Skeletal muscle tissue (tissue), 4 donors: ENCODE measurements around the gene SH2D3C. TPM values are rescaled to one million over a fixed set of nuclear protein-coding genes. Genes with fewer than 3 reads are reported as not detected.

Source experiments
- H3K27ac ChIP-seq: one replicate; pipeline ENCODE4 v1.7.0; 2013; ENCODE audit warnings: mild to moderate bottlenecking, low read depth, low read length, inconsistent platforms
- H3K27me3 ChIP-seq, 3 donors: one replicate each; pipeline ENCODE4 v1.7.0; 2013; ENCODE audit warnings: low read length in 3 of 3; ENCODE audit not compliant: control insufficient read depth in 3 of 3, insufficient read depth in 3 of 3
- H3K36me3 ChIP-seq, 3 donors: one replicate each; pipeline ENCODE4 v1.7.0; 2013; ENCODE audit warnings: low read length in 3 of 3; ENCODE audit not compliant: control insufficient read depth in 3 of 3, insufficient read depth in 3 of 3
- H3K4me1 ChIP-seq, 3 donors: one replicate each; pipeline ENCODE4 v1.7.0; 2013; ENCODE audit warnings: low read length in 3 of 3, mild to moderate bottlenecking in 3 of 3; ENCODE audit not compliant: control insufficient read depth in 3 of 3, insufficient read depth in 3 of 3
- H3K4me3 ChIP-seq, 3 donors: one replicate each; pipeline ENCODE4 v1.7.0; 2013; ENCODE audit warnings: low read length in 3 of 3
- H3K9ac ChIP-seq, 3 donors: one replicate each; pipeline ENCODE4 v1.7.0; 2013; ENCODE audit warnings: low read length in 3 of 3, mild to moderate bottlenecking in 3 of 3, moderate library complexity in 2 of 3, low read depth in 1 of 3
- H3K9me3 ChIP-seq, 3 donors: one replicate each; pipeline ENCODE4 v1.7.0; 2013; ENCODE audit warnings: low read length in 3 of 3; ENCODE audit not compliant: control insufficient read depth in 3 of 3
- total RNA-seq: library from RNA; depleted of rRNA; stranded (reverse); fragments of >200 nt; gene quantifications from one replicate; pipeline ENCODE4 v1.2.3, GENCODE V29; 2014
- donor health status: Osteomylitis.

SH2D3C gene
- total RNA-seq, 1 donor from 2014 or later: 15.1 TPM

DNA sequence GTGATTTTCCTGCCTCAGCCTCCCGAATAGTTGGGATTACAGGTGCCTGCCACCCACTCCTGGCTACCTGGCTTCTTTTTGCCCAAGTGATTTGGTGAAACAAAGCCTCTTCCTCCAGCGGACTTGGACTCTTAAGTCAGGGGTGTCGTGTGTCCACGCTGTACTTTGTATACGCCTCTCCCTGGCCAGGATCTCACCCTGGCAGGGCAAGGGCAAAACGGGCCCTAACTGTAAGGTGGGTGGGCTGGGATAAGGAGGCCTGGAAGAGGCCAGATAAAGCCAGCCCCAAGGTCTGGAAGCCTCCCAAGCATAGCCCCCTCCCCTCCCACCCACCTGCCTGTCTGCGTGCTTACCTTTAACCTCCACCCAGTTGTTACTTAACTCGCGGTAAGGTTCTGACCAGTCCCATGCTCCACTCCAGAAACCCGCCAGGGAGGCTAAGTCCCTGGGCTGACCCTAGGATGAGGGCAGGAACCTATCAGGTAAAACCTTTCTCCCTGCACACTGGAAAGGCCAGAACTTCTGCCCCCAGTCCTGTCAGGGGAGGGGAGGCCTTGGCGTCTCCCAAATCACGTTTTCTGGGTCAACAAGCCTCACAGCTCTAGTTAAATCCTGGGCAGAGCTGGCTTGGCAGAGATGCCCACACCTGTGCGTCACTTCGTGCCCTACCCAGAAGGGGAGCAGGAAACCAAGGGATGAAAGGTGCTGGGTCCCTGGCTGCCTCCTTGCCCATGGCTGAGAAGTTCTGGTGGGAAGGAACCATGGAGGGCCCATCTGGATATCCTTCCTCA is 15.7 kb upstream of the SH2D3C start:
- no peaks in the 10 kb centered on the region for H3K27me3 ChIP-seq
- H3K4me3 ChIP-seq: no peak overlapping the region
- no peak overlapping the region for H3K27ac ChIP-seq
- no peaks in the 10 kb centered on the region for H3K9me3 ChIP-seq
- H3K9ac ChIP-seq: peak overlapping the region in 1 of 3 donors; percentile 16
- H3K36me3 ChIP-seq: peaks cover 22 to 27% (median 24%) of the 10 kb centered on the region in 3 donors
- H3K4me1 ChIP-seq: peaks cover 19 to 27% (median 22%) of the 10 kb centered on the region in 3 donors

DNA sequence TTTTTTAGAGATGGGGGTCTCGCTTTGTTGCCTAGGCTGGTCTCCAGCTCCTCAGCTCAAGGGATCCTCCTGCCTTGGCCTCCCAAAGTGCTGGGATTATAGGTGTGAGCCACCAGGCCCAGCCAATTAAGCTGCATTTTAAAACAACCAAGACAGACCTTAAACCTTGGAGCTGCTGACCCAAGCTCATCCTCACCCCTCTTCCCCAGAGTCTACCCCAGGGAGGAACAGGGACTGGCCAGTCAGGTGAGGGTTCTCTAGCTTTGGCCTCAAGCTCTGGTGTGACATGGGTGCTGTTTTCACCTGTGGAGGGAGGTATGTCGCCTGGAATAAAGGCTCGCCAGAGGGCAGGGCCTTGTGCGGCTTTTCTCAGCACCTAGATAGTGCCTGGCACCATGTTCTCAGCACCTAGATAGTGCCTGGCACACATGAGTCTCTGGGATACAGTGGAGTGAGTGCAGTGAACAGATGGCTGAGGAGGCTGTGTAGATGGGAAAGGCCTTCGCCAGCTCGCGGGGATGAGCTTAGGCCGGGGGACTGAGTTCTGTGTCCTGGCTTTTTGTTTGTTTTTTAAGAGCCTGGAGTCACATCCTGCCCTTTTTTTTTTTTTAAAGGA is 14.7 kb upstream of the SH2D3C start:
- Histone ChIP-seq H3K9ac (no peak overlapping the region), H3K27me3 (no peaks in the 10 kb centered on the region), H3K4me1 (peaks cover 19 to 37% (median 23%) of the 10 kb centered on the region in 3 donors), H3K36me3 (peaks cover 32 to 37% (median 34%) of the 10 kb centered on the region in 3 donors), H3K27ac (no peak overlapping the region), H3K4me3 (no peak overlapping the region), H3K9me3 (no peaks in the 10 kb centered on the region)

DNA sequence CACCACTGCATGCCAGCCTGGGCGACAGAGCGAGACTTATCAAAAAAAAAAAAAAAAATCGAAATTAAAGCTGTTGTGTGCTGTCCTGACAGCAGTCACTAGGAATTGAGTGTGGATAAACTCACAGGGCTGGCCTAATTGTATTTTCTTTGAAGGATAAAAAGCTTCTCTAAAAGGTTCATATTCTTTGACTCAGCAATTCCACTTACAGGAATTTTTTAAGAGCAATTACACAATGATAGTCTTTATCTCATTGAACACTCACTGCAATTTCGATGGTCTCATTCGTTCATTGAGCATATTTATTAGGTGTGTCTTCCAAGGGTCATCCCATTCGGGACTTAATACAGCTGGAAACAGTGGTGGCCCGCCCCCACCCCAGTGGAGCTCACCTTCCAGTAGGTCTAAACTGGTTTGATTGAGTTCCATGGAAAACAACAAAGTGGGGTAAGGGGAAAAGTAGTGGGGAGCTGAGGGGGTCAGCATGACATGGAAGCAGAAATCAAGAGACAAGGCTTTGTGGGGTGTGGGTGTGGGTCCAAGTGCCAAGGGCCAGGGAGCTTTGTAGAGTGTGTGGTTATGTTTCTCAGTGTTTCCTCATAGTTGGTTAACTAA is 14.1 kb upstream of the SH2D3C start:
- Histone ChIP-seq H3K9me3 (no peaks in the 10 kb centered on the region), H3K27me3 (no peaks in the 10 kb centered on the region), H3K4me1 (peaks cover 19 to 43% (median 25%) of the 10 kb centered on the region in 3 donors), H3K27ac (no peak overlapping the region), H3K4me3 (no peak overlapping the region), H3K9ac (no peak overlapping the region), H3K36me3 (peaks cover 39 to 44% (median 41%) of the 10 kb centered on the region in 3 donors)

DNA sequence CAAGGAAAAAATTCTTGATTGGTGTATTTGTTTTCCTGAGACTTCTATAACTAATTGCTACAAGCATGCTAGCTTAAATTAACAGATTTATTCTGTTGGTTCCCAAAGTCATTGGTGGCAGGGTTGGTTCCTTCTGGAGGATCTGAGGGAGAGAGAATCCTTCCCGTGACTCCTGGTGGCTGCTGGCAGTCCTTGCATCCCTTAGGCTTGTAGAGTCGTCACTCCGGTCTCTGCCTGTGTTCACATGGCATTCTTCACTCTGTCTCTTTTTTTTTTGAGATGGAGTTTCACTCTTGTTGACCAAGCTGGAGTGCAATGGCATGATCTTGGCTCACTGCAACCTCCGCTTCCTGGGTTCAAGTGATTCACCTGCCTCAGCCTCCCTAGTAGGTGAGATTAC is 12.6 kb upstream of the SH2D3C start:
- H3K36me3 ChIP-seq: peaks cover 46 to 49% (median 48%) of the 10 kb centered on the region in 3 donors
- no peak overlapping the region for H3K9ac ChIP-seq
- H3K27me3 ChIP-seq: no peaks in the 10 kb centered on the region
- H3K4me3 ChIP-seq: no peak overlapping the region
- no peak overlapping the region for H3K27ac ChIP-seq
- no peaks in the 10 kb centered on the region for H3K9me3 ChIP-seq
- peaks cover 19 to 47% (median 27%) of the 10 kb centered on the region in 3 donors for H3K4me1 ChIP-seq

DNA sequence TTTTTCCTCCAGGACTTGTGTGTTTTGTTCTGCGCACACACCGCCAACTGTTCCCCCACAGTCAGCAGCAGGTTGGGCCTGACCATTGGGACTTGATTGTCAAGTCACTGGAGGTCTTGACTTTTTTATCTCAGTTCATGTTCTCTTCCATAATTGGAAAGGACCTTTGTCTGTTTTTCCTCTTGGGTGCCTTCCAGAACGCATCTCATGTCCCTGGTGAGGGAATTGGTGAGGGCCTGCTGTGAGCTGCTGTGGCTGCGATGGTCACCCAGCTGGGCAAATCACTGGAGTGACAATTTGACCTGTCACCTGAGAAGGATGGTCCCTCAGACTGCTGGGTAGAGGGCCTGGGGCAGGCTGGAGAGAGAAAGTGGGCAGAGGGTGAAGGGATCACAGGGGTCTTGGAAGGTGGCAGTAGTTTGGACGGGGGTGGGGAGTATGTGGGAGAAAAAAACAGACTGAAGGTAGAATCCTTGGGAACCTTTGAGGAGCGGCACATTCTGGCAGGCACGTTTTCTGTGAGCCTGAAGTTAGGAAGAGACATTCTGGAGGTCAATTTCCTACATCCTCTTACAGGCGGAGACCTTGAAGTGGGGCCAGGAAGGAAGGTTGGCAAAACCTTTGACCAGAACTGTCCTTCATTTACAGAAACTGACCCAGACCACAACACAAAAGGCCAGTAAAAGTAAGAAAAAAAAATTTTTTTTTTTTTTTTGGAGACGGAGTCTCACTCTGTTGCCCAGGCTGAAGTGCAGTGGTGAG is 11.8 kb upstream of the SH2D3C start:
- Histone ChIP-seq H3K9ac (no peak overlapping the region), H3K4me3 (no peak overlapping the region), H3K4me1 (peaks cover 17 to 42% (median 27%) of the 10 kb centered on the region in 3 donors), H3K36me3 (peaks cover 46 to 49% (median 48%) of the 10 kb centered on the region in 3 donors), H3K27ac (peak overlapping the region; percentile 33), H3K9me3 (no peaks in the 10 kb centered on the region), H3K27me3 (no peaks in the 10 kb centered on the region)

DNA sequence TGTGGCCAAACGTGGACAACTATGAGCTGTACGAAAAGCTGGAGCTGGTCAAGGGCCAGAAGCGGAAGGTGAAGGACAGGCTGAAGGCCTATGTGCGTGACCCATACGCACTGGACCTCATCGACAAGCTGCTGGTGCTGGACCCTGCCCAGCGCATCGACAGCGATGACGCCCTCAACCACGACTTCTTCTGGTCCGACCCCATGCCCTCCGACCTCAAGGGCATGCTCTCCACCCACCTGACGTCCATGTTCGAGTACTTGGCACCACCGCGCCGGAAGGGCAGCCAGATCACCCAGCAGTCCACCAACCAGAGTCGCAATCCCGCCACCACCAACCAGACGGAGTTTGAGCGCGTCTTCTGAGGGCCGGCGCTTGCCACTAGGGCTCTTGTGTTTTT is 10.7 kb upstream of the SH2D3C start:
- peaks cover 46 to 49% (median 48%) of the 10 kb centered on the region in 3 donors for H3K36me3 ChIP-seq
- peaks cover 21 to 43% (median 31%) of the 10 kb centered on the region in 3 donors for H3K4me1 ChIP-seq
- H3K9me3 ChIP-seq: no peaks in the 10 kb centered on the region
- no peak overlapping the region for H3K27ac ChIP-seq
- H3K4me3 ChIP-seq: no peak overlapping the region
- no peak overlapping the region for H3K9ac ChIP-seq
- no peaks in the 10 kb centered on the region for H3K27me3 ChIP-seq

- Histone ChIP-seq H3K27ac (no peak overlapping the region), H3K9me3 (no peaks in the 10 kb centered on the region), H3K4me1 (peaks cover 24 to 47% (median 29%) of the 10 kb centered on the region in 3 donors), H3K9ac (no peak overlapping the region), H3K27me3 (no peaks in the 10 kb centered on the region), H3K4me3 (no peak overlapping the region), H3K36me3 (peaks cover 46 to 49% (median 48%) of the 10 kb centered on the region in 3 donors)
Measured at GRCh38 chr9:127788337-127789011, 10.0 kb upstream of the SH2D3C start.

DNA sequence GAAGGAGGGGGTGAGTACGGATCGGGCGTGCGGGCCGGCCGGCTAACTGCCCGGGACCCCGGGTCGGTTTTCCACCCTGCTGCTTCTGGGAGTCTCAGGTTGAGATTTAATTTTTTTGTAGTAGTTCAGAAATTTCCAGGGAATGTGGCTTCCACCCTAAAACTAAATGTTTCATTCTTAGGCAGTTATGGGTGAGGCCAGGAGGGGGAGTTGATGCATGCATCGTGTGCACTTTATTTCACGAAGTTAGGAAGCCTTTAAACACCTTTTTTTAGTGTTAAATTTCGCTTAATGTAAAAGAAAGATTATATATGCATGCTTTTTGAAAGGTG is 8.3 kb upstream of the SH2D3C start:
- H3K4me3 ChIP-seq: peak overlapping the region; percentile 77 to 89 (median 87)
- H3K9me3 ChIP-seq: no peaks in the 10 kb centered on the region
- H3K9ac ChIP-seq: peak overlapping the region; percentile 75 to 86 (median 85)
- H3K27me3 ChIP-seq: no peaks in the 10 kb centered on the region
- H3K4me1 ChIP-seq: peaks cover 24 to 51% (median 26%) of the 10 kb centered on the region in 3 donors
- H3K36me3 ChIP-seq: peaks cover 42 to 47% (median 45%) of the 10 kb centered on the region in 3 donors
- peak overlapping the region; percentile 85 for H3K27ac ChIP-seq
